ENCODE measurements around the gene IFT122. TPM values are rescaled to one million over a fixed set of nuclear protein-coding genes. Genes with fewer than 3 reads are reported as not detected.

IFT122 gene
- total and polyA plus RNA-seq, 9 donors, result 20.8 to 58.1 (median 45.6) TPM

GRCh38 chr3:129429602-129430001, 10.4 kb upstream of the IFT122 start:
- H3K9me3 ChIP-seq, result no peaks in the 10 kb centered on the region
- no peak overlapping the region for H3K4me3 ChIP-seq
- no peaks in the 10 kb centered on the region for H3K4me1 ChIP-seq (ENCODE audit: insufficient read depth)
- no peak for DNase-seq
- H3K36me3 ChIP-seq, result no peaks in the 10 kb centered on the region
- WGBS, 3 donors, result 76 to 91% (median 86%) methylated on average over 4 of the region's 4 CpGs
- no peak overlapping the region for H3K27ac ChIP-seq
- no peaks in the 10 kb centered on the region for H3K27me3 ChIP-seq
- intact Hi-C loops (cut with DNase I), result loop anchor here in 1 of 4 donors (10.0 kb wide), 1 partner anchor 115 kb away; a partner anchor contains a TSS
- TF ChIP-seq CTCF (IDR thresholded peaks at IDR 0.05) (no peak), POLR2A (IDR thresholded peaks at IDR 0.05) (no peak), EP300 (IDR thresholded peaks at IDR 0.05) (no peak)

- H3K27me3 ChIP-seq, result no peaks in the 10 kb centered on the region
- no peak for TF ChIP-seq POLR2A (IDR thresholded peaks at IDR 0.05)
- TF ChIP-seq EP300 (IDR thresholded peaks at IDR 0.05), result no peak
- TF ChIP-seq CTCF (IDR thresholded peaks at IDR 0.05), result no peak
- 91 to 92% (median 92%) methylated on average over 7 of the region's 7 CpGs for WGBS, 3 donors
- no peaks in the 10 kb centered on the region for H3K9me3 ChIP-seq
- no peak overlapping the region for H3K4me3 ChIP-seq
- no peaks in the 10 kb centered on the region for H3K4me1 ChIP-seq (ENCODE audit: insufficient read depth)
- no peaks in the 10 kb centered on the region for H3K36me3 ChIP-seq
- intact Hi-C loops (cut with DNase I), result loop anchor here in 1 of 4 donors (10.0 kb wide), 1 partner anchor 117 kb away; a partner anchor contains a TSS
- DNase-seq, result no peak
- H3K27ac ChIP-seq, result no peak overlapping the region
These were observed 8.0 kb upstream of the IFT122 start for GRCh38 chr3:129432036-129432435.

- Histone ChIP-seq H3K36me3 (no peaks in the 10 kb centered on the region), H3K27me3 (no peaks in the 10 kb centered on the region), H3K4me3 (no peak overlapping the region), H3K9me3 (no peaks in the 10 kb centered on the region), H3K27ac (no peak overlapping the region), H3K4me1 (ENCODE audit: insufficient read depth) (no peaks in the 10 kb centered on the region)
- DNase-seq, result no peak
- intact Hi-C loops (cut with DNase I), result loop anchor here in 1 of 4 donors (10.0 kb wide), 1 partner anchor 118 kb away; a partner anchor contains a TSS
- TF ChIP-seq EP300 (IDR thresholded peaks at IDR 0.05), result no peak
- TF ChIP-seq CTCF (IDR thresholded peaks at IDR 0.05), result no peak
- TF ChIP-seq POLR2A (IDR thresholded peaks at IDR 0.05), result no peak
These were observed 7.4 kb upstream of the IFT122 start for GRCh38 chr3:129432671-129433070.

- DNase-seq, result no peak
- Histone ChIP-seq H3K36me3 (no peaks in the 10 kb centered on the region), H3K4me3 (no peak overlapping the region), H3K27ac (no peak overlapping the region), H3K4me1 (ENCODE audit: insufficient read depth) (no peaks in the 10 kb centered on the region), H3K9me3 (no peaks in the 10 kb centered on the region), H3K27me3 (no peaks in the 10 kb centered on the region)
- intact Hi-C loops (cut with DNase I), result loop anchor here in 1 of 4 donors (10.0 kb wide), 1 partner anchor 119 kb away; a partner anchor contains a TSS
- 86 to 90% (median 88%) methylated on average over 5 of the region's 5 CpGs for WGBS, 3 donors
- no peak for TF ChIP-seq POLR2A (IDR thresholded peaks at IDR 0.05)
- no peak for TF ChIP-seq CTCF (IDR thresholded peaks at IDR 0.05)
- TF ChIP-seq EP300 (IDR thresholded peaks at IDR 0.05), result no peak
These were observed 6.5 kb upstream of the IFT122 start for GRCh38 chr3:129433565-129433964.
